Heart left ventricle (tissue), 13 donors: ENCODE measurements around the gene DAAM1.

ENCODE experiments used
- POLR2A ChIP-seq, 2 donors: fragments of 450-650 bp; IDR thresholded peaks; one replicate each; pipeline ENCODE4 v1.6.1; 2017; ENCODE audit warnings: antibody characterized with exemption in 2 of 2, mild to moderate bottlenecking in 2 of 2, moderate library complexity in 2 of 2
- TF ChIP-seq, protein P1 (sequence below), 12 donors: fragments of 200-600 bp; sonication (generic) in 4 of 12; IDR thresholded peaks; one replicate each; pipeline versions ENCODE4 v1.5.0 to v1.8.0; 2018 to 2022; ENCODE audit warnings: antibody characterized with exemption in 12 of 12, mild to moderate bottlenecking in 5 of 12
- donor health status: ischemic (EF 13 %, LVEDD 7.1; RV severe dilation, severe dysfunction).
- donor health status: DM: no; HTN: yes; CAD: no.
- donor health status: DM: no; HTN: no; CAD: no.
- donor health status: ischemic (EF 25% LVEDD 6.9; RV normal size, moderate dysfunction).
- donor health status: ischemic (EF 25% LVEDD 5.7; RV mildly dilated, moderate dysfunction).
- donor health status: ischemic (EF 35%, LVEDD 5.7; RV mildly dilated, moderate dysfunction).
- donor health status: nonischemic (EF 11% LVEDD 7.7; RV severe dilation, severe dysfunction).
- donor health status: DM: yes; HTN: yes; CAD: no.
- donor health status: PGD.
- donor health status: ischemic (EF 29% LVEDD 5.4; RV normal size, mild dysfunction).
- donor health status: nonischemic (EF 23%, LVEDD 6.1; RV moderate dilation, normal function).

DNA sequence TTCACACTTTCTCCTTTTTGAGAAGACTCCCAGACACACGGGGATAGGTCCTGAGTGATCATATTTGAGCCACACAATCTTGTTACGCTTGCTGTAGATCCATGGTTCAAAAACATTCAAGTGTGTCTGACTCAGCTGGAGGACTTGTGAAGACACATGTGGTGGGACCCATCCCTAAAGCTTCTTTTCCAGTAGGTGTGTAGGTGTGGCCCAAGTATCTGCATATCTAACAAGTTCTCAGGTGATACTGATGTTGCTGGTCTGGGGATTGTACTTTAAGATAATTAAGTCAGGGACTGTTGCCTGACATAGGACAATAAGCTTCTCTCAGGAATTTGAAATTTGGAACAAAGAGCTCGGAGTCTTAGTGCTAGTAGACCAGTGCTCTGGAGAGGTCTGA, 4.1 kb upstream of the DAAM1 start:
- TF ChIP-seq, protein P1, sequence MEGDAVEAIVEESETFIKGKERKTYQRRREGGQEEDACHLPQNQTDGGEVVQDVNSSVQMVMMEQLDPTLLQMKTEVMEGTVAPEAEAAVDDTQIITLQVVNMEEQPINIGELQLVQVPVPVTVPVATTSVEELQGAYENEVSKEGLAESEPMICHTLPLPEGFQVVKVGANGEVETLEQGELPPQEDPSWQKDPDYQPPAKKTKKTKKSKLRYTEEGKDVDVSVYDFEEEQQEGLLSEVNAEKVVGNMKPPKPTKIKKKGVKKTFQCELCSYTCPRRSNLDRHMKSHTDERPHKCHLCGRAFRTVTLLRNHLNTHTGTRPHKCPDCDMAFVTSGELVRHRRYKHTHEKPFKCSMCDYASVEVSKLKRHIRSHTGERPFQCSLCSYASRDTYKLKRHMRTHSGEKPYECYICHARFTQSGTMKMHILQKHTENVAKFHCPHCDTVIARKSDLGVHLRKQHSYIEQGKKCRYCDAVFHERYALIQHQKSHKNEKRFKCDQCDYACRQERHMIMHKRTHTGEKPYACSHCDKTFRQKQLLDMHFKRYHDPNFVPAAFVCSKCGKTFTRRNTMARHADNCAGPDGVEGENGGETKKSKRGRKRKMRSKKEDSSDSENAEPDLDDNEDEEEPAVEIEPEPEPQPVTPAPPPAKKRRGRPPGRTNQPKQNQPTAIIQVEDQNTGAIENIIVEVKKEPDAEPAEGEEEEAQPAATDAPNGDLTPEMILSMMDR (IDR thresholded peaks at IDR 0.05) = no peak
- no peak for TF ChIP-seq POLR2A (IDR thresholded peaks at IDR 0.05)
